ENCODE data around the gene SUGCT.

DNA sequence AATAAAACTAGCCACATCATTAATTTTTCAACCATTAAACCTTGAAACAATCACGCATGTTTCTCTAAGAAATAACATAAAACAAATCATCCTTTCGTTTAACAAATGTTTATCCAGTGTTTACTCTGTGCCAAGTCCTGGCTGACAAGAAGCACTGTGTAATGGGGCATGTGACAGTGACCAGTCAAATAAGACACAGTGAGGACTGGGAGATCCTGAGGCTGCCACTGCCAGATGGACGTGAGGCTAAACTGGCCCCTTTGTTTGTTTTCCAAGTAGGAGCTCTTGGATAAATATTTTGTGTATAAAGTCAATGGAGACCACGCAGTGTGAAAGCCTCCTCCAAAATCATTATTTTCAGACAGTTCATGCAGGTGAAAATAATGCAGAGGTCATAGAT, 626.2 kb downstream of the SUGCT start:
- TF ChIP-seq, protein P1, sequence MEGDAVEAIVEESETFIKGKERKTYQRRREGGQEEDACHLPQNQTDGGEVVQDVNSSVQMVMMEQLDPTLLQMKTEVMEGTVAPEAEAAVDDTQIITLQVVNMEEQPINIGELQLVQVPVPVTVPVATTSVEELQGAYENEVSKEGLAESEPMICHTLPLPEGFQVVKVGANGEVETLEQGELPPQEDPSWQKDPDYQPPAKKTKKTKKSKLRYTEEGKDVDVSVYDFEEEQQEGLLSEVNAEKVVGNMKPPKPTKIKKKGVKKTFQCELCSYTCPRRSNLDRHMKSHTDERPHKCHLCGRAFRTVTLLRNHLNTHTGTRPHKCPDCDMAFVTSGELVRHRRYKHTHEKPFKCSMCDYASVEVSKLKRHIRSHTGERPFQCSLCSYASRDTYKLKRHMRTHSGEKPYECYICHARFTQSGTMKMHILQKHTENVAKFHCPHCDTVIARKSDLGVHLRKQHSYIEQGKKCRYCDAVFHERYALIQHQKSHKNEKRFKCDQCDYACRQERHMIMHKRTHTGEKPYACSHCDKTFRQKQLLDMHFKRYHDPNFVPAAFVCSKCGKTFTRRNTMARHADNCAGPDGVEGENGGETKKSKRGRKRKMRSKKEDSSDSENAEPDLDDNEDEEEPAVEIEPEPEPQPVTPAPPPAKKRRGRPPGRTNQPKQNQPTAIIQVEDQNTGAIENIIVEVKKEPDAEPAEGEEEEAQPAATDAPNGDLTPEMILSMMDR (IDR thresholded peaks at IDR 0.05 in 8 of 11, conservative IDR thresholded peaks at IDR 0.05 in 3 of 11) = no peak
- no peak for TF ChIP-seq POLR2A (IDR thresholded peaks at IDR 0.05)
